Peyer's patch (tissue), 4 donors: Measurements from ENCODE around the gene WWP2. TPM values are rescaled to one million over a fixed set of nuclear protein-coding genes. Genes with fewer than 3 reads are reported as not detected.
"Not testable (repeated sequence)": the region's sequence is repeated elsewhere in the genome, so short reads cannot be mapped to it uniquely, and the experiment has no call there.

Experiments
- DNase-seq, 3 donors: peaks; one replicate each; pipeline ENCODE4 v3.0.0-alpha.2; 2017 to 2019
- H3K27ac ChIP-seq, 4 donors: fragments of 200-600 bp; sonication (generic); one replicate each; pipeline ENCODE4 v1.5.1; 2016 to 2019
- H3K27me3 ChIP-seq, 2 donors: fragments of 200-600 bp; sonication (generic); one replicate each; pipeline ENCODE4 v1.5.1; 2019
- H3K36me3 ChIP-seq, 3 donors: fragments of 200-600 bp; sonication (generic); one replicate each; pipeline ENCODE4 v1.5.1; 2016 to 2019
- H3K4me1 ChIP-seq, 4 donors: fragments of 200-600 bp; sonication (generic); one replicate each; pipeline ENCODE4 v1.5.1; 2016 to 2019
- H3K4me3 ChIP-seq, 4 donors: fragments of 200-600 bp; sonication (generic); 1 replicate in 3 of 4; 2 replicates in 1 of 4; pipeline ENCODE4 v1.5.1; 2016 to 2019; ENCODE audit warnings: mild to moderate bottlenecking in 1 of 4
- H3K9me3 ChIP-seq, 4 donors: fragments of 200-600 bp; sonication (generic); one replicate each; pipeline ENCODE4 v1.5.1; 2016 to 2019; ENCODE audit warnings: mild to moderate bottlenecking in 1 of 4
- CTCF ChIP-seq, 6 experiments: fragments of 450-650 bp in 4 of 6; fragments of 200-600 bp in 2 of 6; sonication (generic) in 1 of 6; IDR thresholded peaks; one replicate each; pipeline ENCODE4 v1.5.1; 2017 to 2019; ENCODE audit warnings: antibody characterized with exemption in 6 of 6, mild to moderate bottlenecking in 3 of 6, moderate library complexity in 1 of 6
- POLR2A ChIP-seq, 2 donors: fragments of 450-650 bp; IDR thresholded peaks; one replicate each; pipeline ENCODE4 v1.5.1; 2017; ENCODE audit warnings: antibody characterized with exemption in 2 of 2, mild to moderate bottlenecking in 2 of 2, moderate library complexity in 2 of 2
- total RNA-seq, 4 donors: library from RNA; depleted of rRNA; stranded (reverse); fragments of >200 nt; gene quantifications; one replicate each; pipeline ENCODE4 v1.1.0, GENCODE V29; 2016

WWP2 gene
- total RNA-seq, 4 donors from 2014 or later = 93.5 to 199 (median 111) TPM

- no peaks in the 10 kb centered on the region for H3K9me3 ChIP-seq
- H3K27ac ChIP-seq = no peak overlapping the region
- H3K4me3 ChIP-seq = no peak overlapping the region
- DNase-seq = no peak
- peaks cover 0 to 48% (median 0%) of the 10 kb centered on the region in 3 donors for H3K36me3 ChIP-seq
- TF ChIP-seq CTCF (IDR thresholded peaks at IDR 0.05) (no peak), POLR2A (IDR thresholded peaks at IDR 0.05) (no peak)
- H3K27me3 ChIP-seq = no peaks in the 10 kb centered on the region
- no peaks in the 10 kb centered on the region for H3K4me1 ChIP-seq
These were observed 42.2 kb downstream of the WWP2 start for GRCh38 chr16:69804297-69804696.

- not testable (repeated sequence) for H3K4me1 ChIP-seq, H3K9me3 ChIP-seq, DNase-seq, H3K4me3 ChIP-seq, H3K27ac ChIP-seq, H3K27me3 ChIP-seq
- peaks cover 0 to 34% (median 0%) of the 10 kb centered on the region in 3 donors for H3K36me3 ChIP-seq
These were observed 44.6 kb downstream of the WWP2 start for GRCh38 chr16:69806776-69807175.

- Histone ChIP-seq H3K27me3 (no peaks in the 10 kb centered on the region), H3K4me1 (no peaks in the 10 kb centered on the region), H3K9me3 (no peaks in the 10 kb centered on the region), H3K4me3 (no peak overlapping the region), H3K36me3 (peaks cover 0 to 7% (median 0%) of the 10 kb centered on the region in 3 donors), H3K27ac (no peak overlapping the region)
- TF ChIP-seq POLR2A (IDR thresholded peaks at IDR 0.05) (no peak), CTCF (IDR thresholded peaks at IDR 0.05) (no peak)
- DNase-seq = peak in 1 of 3 donors; percentile 19
These were observed 50.5 kb downstream of the WWP2 start for GRCh38 chr16:69812688-69813014.

- H3K27me3 ChIP-seq = no peaks in the 10 kb centered on the region
- DNase-seq = peak in 1 of 3 donors; percentile 14
- no peaks in the 10 kb centered on the region for H3K9me3 ChIP-seq
- no peak overlapping the region for H3K27ac ChIP-seq
- peaks cover 0 to 11% (median 0%) of the 10 kb centered on the region in 3 donors for H3K36me3 ChIP-seq
- TF ChIP-seq CTCF (IDR thresholded peaks at IDR 0.05) = no peak
- no peak overlapping the region for H3K4me3 ChIP-seq
- no peaks in the 10 kb centered on the region for H3K4me1 ChIP-seq
These were observed 51.9 kb downstream of the WWP2 start for GRCh38 chr16:69814078-69814477.

- Histone ChIP-seq H3K27ac (no peak overlapping the region), H3K9me3 (no peaks in the 10 kb centered on the region), H3K27me3 (no peaks in the 10 kb centered on the region), H3K4me1 (no peaks in the 10 kb centered on the region), H3K4me3 (no peak overlapping the region), H3K36me3 (peaks cover 0 to 9% (median 0%) of the 10 kb centered on the region in 3 donors)
- no peak for TF ChIP-seq POLR2A (IDR thresholded peaks at IDR 0.05)
- no peak for TF ChIP-seq CTCF (IDR thresholded peaks at IDR 0.05)
- DNase-seq = peak in 1 of 3 donors; percentile 27
These were observed 52.4 kb downstream of the WWP2 start for GRCh38 chr16:69814561-69814960.

- H3K36me3 ChIP-seq, H3K27ac ChIP-seq, H3K4me1 ChIP-seq, H3K9me3 ChIP-seq, H3K27me3 ChIP-seq, H3K4me3 ChIP-seq: not testable (repeated sequence)
- peak in 1 of 3 donors; percentile 15 for DNase-seq
These were observed 53.2 kb downstream of the WWP2 start for GRCh38 chr16:69815216-69815883.

GRCh38 chr16:69816996-69817395, 54.9 kb downstream of the WWP2 start:
- H3K27ac ChIP-seq = no peak overlapping the region
- H3K36me3 ChIP-seq = peaks cover 0 to 9% (median 0%) of the 10 kb centered on the region in 3 donors
- H3K9me3 ChIP-seq = no peaks in the 10 kb centered on the region
- DNase-seq = no peak
- H3K27me3 ChIP-seq = no peaks in the 10 kb centered on the region
- peaks cover 0 to 10% (median 0%) of the 10 kb centered on the region in 4 donors for H3K4me1 ChIP-seq
- TF ChIP-seq CTCF (IDR thresholded peaks at IDR 0.05) (no peak), POLR2A (IDR thresholded peaks at IDR 0.05) (no peak)
- no peak overlapping the region for H3K4me3 ChIP-seq
